HPDE6-E6E7 (cell line): ENCODE results near the gene MAP3K12.
"Not testable (repeated sequence)": the region's sequence is repeated elsewhere in the genome, so short reads cannot be mapped to it uniquely, and the experiment has no call there.

Source experiments
- DNase-seq: peaks from one replicate; pipeline ENCODE4 v3.0.0; 2011; ENCODE audit warnings: missing footprints; ENCODE audit errors: extremely low spot score

Gene MAP3K12

DNA sequence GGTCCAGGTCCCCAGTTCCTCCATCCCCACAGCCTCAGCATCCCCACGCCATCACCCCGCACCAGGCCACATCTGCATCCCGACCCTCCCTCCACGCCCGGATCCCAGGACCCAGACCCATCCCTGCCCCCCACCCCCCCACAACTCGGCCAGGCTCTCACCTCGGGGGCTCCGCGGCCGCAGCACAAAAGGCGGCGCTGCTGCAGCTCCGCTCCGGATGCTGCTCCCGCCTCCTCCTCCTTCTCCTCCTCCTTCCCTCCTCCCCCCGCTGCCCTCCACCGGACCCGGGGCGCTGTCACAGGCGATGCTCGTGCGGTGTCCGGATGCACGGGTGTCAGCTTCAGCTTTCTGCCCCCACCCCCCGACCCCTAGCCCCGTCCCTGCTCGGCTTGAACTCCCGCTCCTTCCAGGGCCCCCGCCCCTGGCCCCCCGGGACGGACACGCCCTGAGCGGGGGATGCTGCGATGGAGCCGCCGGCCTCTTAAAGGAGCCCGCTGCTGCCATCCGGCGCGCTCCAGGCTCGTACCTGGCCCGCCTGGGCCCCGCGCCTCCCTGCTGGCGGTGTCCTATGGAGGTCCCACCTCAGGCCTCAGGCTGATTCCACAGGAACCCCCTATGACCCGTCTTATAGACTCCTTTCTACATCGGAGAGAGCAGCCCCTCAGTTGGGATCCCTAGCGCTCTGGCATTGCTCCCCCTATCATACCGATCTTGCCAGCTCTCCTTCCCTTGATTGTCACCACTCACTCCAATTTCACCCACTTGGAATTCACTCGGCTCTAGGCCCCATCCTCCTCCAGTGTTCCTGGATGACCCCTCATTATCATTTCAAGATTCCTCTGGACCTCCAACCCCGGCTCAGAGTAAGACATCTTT lies at the start of gene MAP3K12:
Gene MAP3K12, minus strand, starts transcription at position 193 of the 876 bp plus-strand sequence. CDS start 12,067 bp downstream, outside the sequence.
- DNase-seq: no peak

DNA sequence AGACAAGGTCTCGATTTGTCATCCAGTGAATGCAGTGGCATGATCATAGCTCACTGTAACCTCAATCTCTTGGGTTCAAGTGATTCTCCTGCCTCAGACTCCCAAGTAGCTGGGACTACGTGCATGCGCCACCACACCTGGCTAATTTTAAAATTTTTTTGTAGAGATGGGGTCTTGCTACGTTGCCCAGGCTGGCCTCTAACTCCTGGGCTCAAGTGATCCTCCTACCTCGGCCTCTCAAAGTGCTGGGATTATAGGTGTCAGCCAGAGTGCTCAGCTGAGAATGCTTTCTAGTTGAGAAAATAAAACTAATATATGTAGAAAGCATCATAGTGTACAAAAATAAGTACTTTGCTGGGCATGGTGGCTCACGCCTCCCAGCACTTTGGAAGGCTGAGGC lies 49.1 kb upstream of the MAP3K12 start:
- DNase-seq: not testable (repeated sequence)

- DNase-seq: peak; percentile 44
Measured at GRCh38 chr12:53543539-53543938, 44.3 kb upstream of the MAP3K12 start.

- DNase-seq: no peak
Measured at GRCh38 chr12:53539526-53539925, 40.3 kb upstream of the MAP3K12 start.

- peak; percentile 36 for DNase-seq
Measured at GRCh38 chr12:53538209-53538689, 39.0 kb upstream of the MAP3K12 start.

- DNase-seq: no peak
Measured at GRCh38 chr12:53536962-53537361, 37.7 kb upstream of the MAP3K12 start.

DNA sequence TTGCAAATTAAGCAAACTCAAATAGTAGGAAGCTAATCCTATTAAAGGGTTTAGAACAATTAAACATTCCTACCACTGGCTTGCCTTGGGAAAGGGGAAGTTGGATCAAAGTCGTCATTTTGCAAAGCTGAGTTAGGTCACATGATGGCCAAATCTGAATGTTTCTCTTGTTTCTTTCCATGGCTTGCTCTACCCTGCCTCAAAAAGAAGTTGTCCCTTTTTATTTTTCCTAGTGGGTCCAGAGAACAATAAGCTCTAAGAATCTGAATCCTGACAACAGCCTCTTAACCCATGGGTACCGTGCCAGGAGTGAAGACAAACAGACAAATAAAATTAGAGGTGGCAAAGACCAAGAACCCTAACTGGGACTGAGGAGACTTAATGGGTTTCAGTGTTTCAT lies 34.2 kb upstream of the MAP3K12 start:
- DNase-seq: no peak

GRCh38 chr12:53532524-53533445 lies 33.5 kb upstream of the MAP3K12 start:
- DNase-seq: no peak

GRCh38 chr12:53532021-53532420 lies 32.8 kb upstream of the MAP3K12 start:
- DNase-seq: no peak

GRCh38 chr12:53530920-53531319 lies 31.7 kb upstream of the MAP3K12 start:
- DNase-seq: peak; percentile 20

GRCh38 chr12:53530061-53530460 lies 30.8 kb upstream of the MAP3K12 start:
- DNase-seq: no peak

DNA sequence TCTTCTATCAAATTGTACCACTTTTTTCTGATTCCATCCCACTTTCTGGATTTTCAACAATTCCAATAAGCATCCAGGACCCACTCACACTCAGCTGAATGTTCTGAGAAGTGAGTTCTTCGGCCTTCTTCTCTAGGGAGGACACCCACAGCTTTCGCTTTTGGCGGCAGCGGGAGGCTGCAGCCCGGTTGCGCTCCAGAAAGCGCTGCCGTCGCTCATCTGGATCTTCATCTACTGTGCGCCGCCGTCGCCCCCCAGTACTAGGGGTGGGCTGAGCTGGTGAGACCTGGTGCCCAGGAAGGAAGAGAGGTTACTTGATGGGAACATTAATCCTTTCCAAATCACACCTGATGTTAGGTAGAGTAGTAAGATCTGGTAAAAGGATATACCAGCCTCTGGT lies 25.2 kb upstream of the MAP3K12 start:
- no peak for DNase-seq

GRCh38 chr12:53523131-53523530 lies 23.9 kb upstream of the MAP3K12 start:
- DNase-seq: no peak

DNA sequence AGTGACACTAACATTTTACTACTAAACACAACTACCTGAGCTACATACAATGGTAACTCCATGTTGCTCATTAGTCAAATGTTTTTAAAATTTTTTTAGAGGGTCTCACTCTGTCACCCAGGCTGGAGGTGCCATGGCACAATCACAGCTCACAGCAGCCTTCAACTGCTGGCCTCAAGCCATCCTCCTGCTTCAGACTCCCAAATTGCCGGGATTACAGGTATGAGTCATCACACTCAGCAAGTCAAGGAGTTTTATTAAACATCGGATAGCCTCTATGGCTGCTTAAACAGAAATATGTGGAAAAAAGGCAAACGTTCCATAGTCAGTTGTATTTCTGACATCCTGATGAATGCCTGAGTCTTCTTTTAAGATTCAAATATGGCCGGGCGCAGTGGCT lies 19.1 kb upstream of the MAP3K12 start:
- no peak for DNase-seq

- DNase-seq: no peak
Measured at GRCh38 chr12:53516758-53517455, 17.6 kb upstream of the MAP3K12 start.

- no peak for DNase-seq
Measured at GRCh38 chr12:53515291-53515680, 16.0 kb upstream of the MAP3K12 start.

GRCh38 chr12:53514628-53515290 lies 15.5 kb upstream of the MAP3K12 start:
- DNase-seq: no peak

- DNase-seq: no peak
Measured at GRCh38 chr12:53513712-53514410, 14.6 kb upstream of the MAP3K12 start.

- no peak for DNase-seq
Measured at GRCh38 chr12:53510181-53510812, 11.0 kb upstream of the MAP3K12 start.

- peak; percentile 72 for DNase-seq
Measured at GRCh38 chr12:53508534-53509170, 9.4 kb upstream of the MAP3K12 start.
